Astrocyte (in vitro differentiated cells and primary cell): ENCODE data around the gene CLTCL1. TPM values are rescaled to one million over a fixed set of nuclear protein-coding genes. Genes with fewer than 3 reads are reported as not detected.

Experiments used
- DNase-seq: peaks from one replicate; pipeline ENCODE4 v3.0.0-alpha.2; 2010; ENCODE audit warnings: low read depth
- FAIRE-seq: peaks from 2 replicates; lab custom pipeline; 2011; peaks lifted over from hg19 to GRCh38; lab: Jason Lieb, UNC
- H2AFZ ChIP-seq: 2 replicates; pipeline ENCODE4 v1.6.0; 2012; ENCODE audit warnings: low read depth, low read length, inconsistent platforms
- H3K27ac ChIP-seq: 2 replicates; pipeline ENCODE4 v1.5.1; 2011; ENCODE audit warnings: low read depth, low read length, inconsistent platforms
- H3K27me3 ChIP-seq: 2 replicates; pipeline ENCODE4 v1.6.0; 2011; ENCODE audit warnings: low read length, inconsistent platforms; ENCODE audit not compliant: insufficient read depth
- H3K36me3 ChIP-seq: 2 replicates; pipeline ENCODE4 v1.5.1; 2011; ENCODE audit warnings: low read length, inconsistent platforms; ENCODE audit not compliant: insufficient read depth
- H3K4me1 ChIP-seq: 2 replicates; pipeline ENCODE4 v1.5.1; 2011; ENCODE audit warnings: low read length, inconsistent platforms; ENCODE audit not compliant: insufficient read depth
- H3K4me2 ChIP-seq: 2 replicates; pipeline ENCODE4 v1.6.0; 2012; ENCODE audit warnings: low read length, inconsistent platforms
- H3K4me3 ChIP-seq: 2 replicates; pipeline ENCODE4 v1.5.1; 2011; ENCODE audit warnings: low read depth, mild to moderate bottlenecking, low read length, inconsistent platforms; ENCODE audit not compliant: insufficient read depth
- H3K79me2 ChIP-seq: 2 replicates; pipeline ENCODE4 v1.6.0; 2012; ENCODE audit warnings: mild to moderate bottlenecking, low read length, inconsistent platforms; ENCODE audit not compliant: insufficient read depth
- H3K9ac ChIP-seq: 2 replicates; pipeline ENCODE4 v1.6.0; 2012; ENCODE audit warnings: mild to moderate bottlenecking, low read length, inconsistent platforms
- H3K9me3 ChIP-seq: 2 replicates; pipeline ENCODE4 v1.5.1; 2012; ENCODE audit warnings: low read depth, mild to moderate bottlenecking, low read length, inconsistent platforms; ENCODE audit not compliant: insufficient read depth
- H4K20me1 ChIP-seq: 2 replicates; pipeline ENCODE4 v1.6.0; 2012; ENCODE audit warnings: low read length, inconsistent platforms; ENCODE audit not compliant: insufficient read depth
- H3K27ac Mint-ChIP-seq: one replicate; pipeline ENCODE4 v1.8.0; 2021; ENCODE audit warnings: mild to moderate bottlenecking, mixed read lengths; ENCODE audit not compliant: unreplicated experiment
- H3K27me3 Mint-ChIP-seq: one replicate; pipeline ENCODE4 v1.8.0; 2021; ENCODE audit warnings: low read depth, mixed read lengths; ENCODE audit not compliant: unreplicated experiment
- H3K36me3 Mint-ChIP-seq: one replicate; pipeline ENCODE4 v1.8.0; 2021; ENCODE audit warnings: low read depth, mixed read lengths; ENCODE audit not compliant: unreplicated experiment
- H3K4me1 Mint-ChIP-seq: one replicate; pipeline ENCODE4 v1.8.0; 2021; ENCODE audit warnings: low read depth, mixed read lengths; ENCODE audit not compliant: unreplicated experiment
- H3K4me3 Mint-ChIP-seq: one replicate; pipeline ENCODE4 v1.8.0; 2021; ENCODE audit warnings: mild to moderate bottlenecking, moderate library complexity, mixed read lengths; ENCODE audit not compliant: unreplicated experiment
- H3K9me3 Mint-ChIP-seq: one replicate; pipeline ENCODE4 v1.8.0; 2021; ENCODE audit warnings: mild to moderate bottlenecking, mixed read lengths; ENCODE audit not compliant: unreplicated experiment
- EZH2 ChIP-seq: IDR thresholded peaks from 2 replicates; pipeline ENCODE4 v1.6.1; 2012; ENCODE audit warnings: mild to moderate bottlenecking, low read length, inconsistent platforms; ENCODE audit not compliant: insufficient read depth
- total RNA-seq: library from RNA; stranded (reverse); gene quantifications from 2 replicates; pipeline ENCODE4 v1.2.1, GENCODE V29; 2021
- TF ChIP-seq, protein P1 (sequence below): IDR thresholded peaks from 2 replicates; pipeline ENCODE4 v1.5.1; 2011; ENCODE audit warnings: low read depth, mild to moderate bottlenecking, inconsistent platforms, low read length, moderate library complexity; ENCODE audit not compliant: insufficient read depth

CLTCL1 gene
- total RNA-seq, 1 donor from 2014 or later: 54.4 TPM

DNA sequence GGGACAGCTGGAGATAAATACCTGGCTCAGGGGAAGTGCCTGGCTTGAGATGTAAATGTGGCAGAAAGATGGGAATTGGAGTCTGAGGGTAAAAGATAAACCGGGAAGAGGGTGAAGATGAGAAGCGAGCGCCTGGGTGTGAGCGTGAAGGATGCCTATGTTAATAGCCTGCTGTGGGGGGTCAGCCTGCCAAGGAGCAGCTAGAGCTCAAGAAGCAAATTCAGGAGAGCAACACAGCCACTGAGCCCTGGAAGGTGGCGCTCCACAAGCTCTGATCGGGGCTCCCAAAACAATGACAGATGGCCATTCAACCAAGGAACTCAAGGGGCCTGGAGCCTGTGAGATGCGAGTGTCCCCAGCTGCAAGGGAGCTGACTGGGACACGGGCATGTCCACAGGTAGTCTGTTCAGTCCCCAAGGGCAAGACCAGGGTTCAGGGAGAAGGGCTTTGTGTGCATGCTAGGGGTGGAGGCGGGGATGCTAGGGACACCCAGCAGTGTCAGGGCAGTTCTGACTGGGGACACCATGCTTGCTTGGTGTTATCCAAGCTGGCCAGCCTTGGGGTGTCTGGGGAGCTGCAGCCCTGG lies 144.2 kb downstream of the CLTCL1 start:
- FAIRE-seq (no peak), DNase-seq (no peak)
- Mint-ChIP-seq H3K4me1 (peaks cover 4% of the 10 kb centered on the region), H3K27ac (peak overlapping the region; percentile 56), H3K9me3 (peaks cover 17% of the 10 kb centered on the region), H3K36me3 (peaks cover 10% of the 10 kb centered on the region), H3K27me3 (peaks cover 45% of the 10 kb centered on the region), H3K4me3 (peak overlapping the region; percentile 17)
- Histone ChIP-seq H3K4me1 (no peaks in the 10 kb centered on the region), H4K20me1 (peaks cover 7% of the 10 kb centered on the region), H3K79me2 (peaks cover 21% of the 10 kb centered on the region), H3K27ac (no peak overlapping the region), H3K9me3 (no peaks in the 10 kb centered on the region), H3K9ac (no peak overlapping the region), H3K4me2 (no peak overlapping the region), H2AFZ (no peak overlapping the region), H3K36me3 (no peaks in the 10 kb centered on the region), H3K4me3 (no peak overlapping the region), H3K27me3 (peaks cover 35% of the 10 kb centered on the region)
- TF ChIP-seq, protein P1, sequence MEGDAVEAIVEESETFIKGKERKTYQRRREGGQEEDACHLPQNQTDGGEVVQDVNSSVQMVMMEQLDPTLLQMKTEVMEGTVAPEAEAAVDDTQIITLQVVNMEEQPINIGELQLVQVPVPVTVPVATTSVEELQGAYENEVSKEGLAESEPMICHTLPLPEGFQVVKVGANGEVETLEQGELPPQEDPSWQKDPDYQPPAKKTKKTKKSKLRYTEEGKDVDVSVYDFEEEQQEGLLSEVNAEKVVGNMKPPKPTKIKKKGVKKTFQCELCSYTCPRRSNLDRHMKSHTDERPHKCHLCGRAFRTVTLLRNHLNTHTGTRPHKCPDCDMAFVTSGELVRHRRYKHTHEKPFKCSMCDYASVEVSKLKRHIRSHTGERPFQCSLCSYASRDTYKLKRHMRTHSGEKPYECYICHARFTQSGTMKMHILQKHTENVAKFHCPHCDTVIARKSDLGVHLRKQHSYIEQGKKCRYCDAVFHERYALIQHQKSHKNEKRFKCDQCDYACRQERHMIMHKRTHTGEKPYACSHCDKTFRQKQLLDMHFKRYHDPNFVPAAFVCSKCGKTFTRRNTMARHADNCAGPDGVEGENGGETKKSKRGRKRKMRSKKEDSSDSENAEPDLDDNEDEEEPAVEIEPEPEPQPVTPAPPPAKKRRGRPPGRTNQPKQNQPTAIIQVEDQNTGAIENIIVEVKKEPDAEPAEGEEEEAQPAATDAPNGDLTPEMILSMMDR: no peak
- no peak for TF ChIP-seq EZH2

GRCh38 chr22:19146215-19146968 lies 145.1 kb downstream of the CLTCL1 start:
- peaks cover 28% of the 10 kb centered on the region for H3K27me3 ChIP-seq
- FAIRE-seq: no peak

More at GRCh38 chr22:19146215-19146968, 145.1 kb downstream of the CLTCL1 start:
- Mint-ChIP-seq H3K27me3 (peaks cover 37% of the 10 kb centered on the region), H3K4me1 (peaks cover 4% of the 10 kb centered on the region), H3K36me3 (peaks cover 7% of the 10 kb centered on the region), H3K4me3 (no peak overlapping the region), H3K9me3 (peaks cover 10% of the 10 kb centered on the region), H3K27ac (no peak overlapping the region)
- Histone ChIP-seq H3K79me2 (peaks cover 22% of the 10 kb centered on the region), H4K20me1 (peaks cover 9% of the 10 kb centered on the region), H3K4me2 (no peak overlapping the region), H3K9me3 (no peaks in the 10 kb centered on the region), H3K4me3 (no peak overlapping the region), H3K36me3 (peaks cover 5% of the 10 kb centered on the region), H3K4me1 (no peaks in the 10 kb centered on the region), H3K9ac (no peak overlapping the region), H2AFZ (no peak overlapping the region), H3K27ac (no peak overlapping the region)
- DNase-seq: no peak
- TF ChIP-seq EZH2: no peak
- TF ChIP-seq, protein P1: no peak
